GM12872 (cell line): ENCODE data around the gene GRK5.

Experiments used
- CTCF ChIP-seq: IDR thresholded peaks from 3 replicates; pipeline ENCODE4 v1.5.1; 2011; ENCODE audit warnings: low read depth, mild to moderate bottlenecking, low read length, moderate library complexity; ENCODE audit not compliant: insufficient read depth

Gene GRK5

DNA sequence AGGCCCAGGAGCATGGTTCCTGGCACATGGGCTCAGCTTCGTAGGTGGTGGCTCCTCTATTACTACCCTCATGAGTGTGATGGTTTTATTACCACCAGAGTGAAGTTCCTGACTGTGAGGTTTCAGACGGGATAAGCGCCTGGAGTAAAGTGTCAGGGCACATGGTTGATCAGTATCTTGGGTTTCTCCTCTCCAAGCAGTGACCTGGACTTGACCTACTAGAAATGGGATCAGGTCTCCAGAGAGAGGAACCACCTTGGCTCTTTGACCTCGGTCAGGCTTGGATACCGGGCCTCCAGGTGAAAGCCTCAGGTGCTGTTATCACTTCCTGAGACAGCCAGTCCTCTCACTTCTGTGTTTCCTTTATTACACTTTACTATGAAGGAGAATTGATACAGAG lies 67.7 kb downstream of the GRK5 start:
- TF ChIP-seq CTCF = no peak

- TF ChIP-seq CTCF = no peak
These were observed 70.8 kb downstream of the GRK5 start for GRCh38 chr10:119278126-119278709.

- TF ChIP-seq CTCF = no peak
These were observed 72.1 kb downstream of the GRK5 start for GRCh38 chr10:119279441-119279840.

GRCh38 chr10:119281581-119282071 lies 74.3 kb downstream of the GRK5 start:
- TF ChIP-seq CTCF = no peak

- no peak for TF ChIP-seq CTCF
These were observed 75.1 kb downstream of the GRK5 start for GRCh38 chr10:119282446-119282845.

DNA sequence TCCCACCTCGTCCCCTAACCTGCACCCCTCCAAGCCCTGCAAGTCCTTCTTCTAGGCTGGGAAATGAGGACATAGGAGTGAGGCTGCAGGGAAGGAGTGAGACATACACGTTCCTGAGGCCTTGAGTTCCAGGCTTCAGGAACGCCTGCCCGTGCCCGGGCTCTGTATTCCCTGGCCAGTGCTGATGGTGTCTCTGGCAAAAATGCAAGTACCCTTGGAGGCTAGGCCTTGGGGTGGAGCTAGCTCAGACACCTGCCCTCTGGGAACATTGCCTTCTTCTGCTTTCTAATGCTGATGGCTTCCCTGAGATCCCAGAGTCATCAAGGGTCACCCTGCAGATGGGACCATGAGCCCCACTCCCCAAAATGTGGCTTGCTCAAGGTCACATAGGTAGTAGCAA lies 76.0 kb downstream of the GRK5 start:
- no peak for TF ChIP-seq CTCF

DNA sequence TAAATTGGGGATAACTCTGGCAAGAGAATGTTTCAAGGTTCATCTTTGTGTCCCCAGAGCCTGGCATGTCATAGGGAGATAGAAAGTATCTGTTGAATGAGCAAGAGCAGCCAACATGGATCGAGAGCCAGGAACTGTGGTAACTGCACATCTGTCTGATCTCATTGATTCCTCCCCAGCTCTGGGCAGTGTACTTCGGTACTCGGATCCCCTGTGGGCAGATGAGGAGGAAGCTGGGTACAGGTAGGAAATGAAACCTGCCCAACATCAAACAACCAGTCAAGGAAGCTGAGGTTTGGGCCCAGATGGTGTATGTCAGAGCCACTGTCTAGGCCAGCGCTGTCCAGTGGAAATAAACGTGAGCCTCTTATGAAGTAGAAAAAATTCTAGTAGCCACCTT lies 76.4 kb downstream of the GRK5 start:
- TF ChIP-seq CTCF = no peak
